IMR-90 (cell line): Measurements from ENCODE around the gene ALCAM. TPM values are rescaled to one million over a fixed set of nuclear protein-coding genes. Genes with fewer than 3 reads are reported as not detected.

Experiments
- ATAC-seq: fragments of 200-7000 bp; cut with Tn5 transposase; 2 replicates; pipeline ENCODE4 v1.9.1; 2020; ENCODE audit warnings: low read depth, mild to moderate bottlenecking, moderate library complexity
- BruUV-seq: library from RNA; stranded (reverse); fragments of 400-500 nt; replicated peaks from 2 replicates; lab custom pipeline; 2021; lab: Mats Ljungman, UMichigan
- CTCF ChIA-PET: fragments of 300-600 bp; formaldehyde crosslinking; extraction: SDS; loops from one replicate; lab custom pipeline; 2021; ENCODE audit warnings: antibody characterized with exemption; lab: Yijun Ruan, JAX
- POLR2A ChIA-PET: fragments of 300-600 bp; sonication (Branson Sonifier 250); formaldehyde crosslinking; loops from one replicate; lab custom pipeline; 2022; ENCODE audit warnings: antibody characterized with exemption; ENCODE audit not compliant: unreplicated experiment; lab: Charles Lee
- DNase-seq: peaks from one replicate; pipeline ENCODE4 v3.0.0; 2013
- H2AFZ ChIP-seq: replicated peaks from 2 replicates; pipeline ENCODE3; 2013; ENCODE audit warnings: low read length, mild to moderate bottlenecking; ENCODE audit not compliant: poor library complexity
- H2AK5ac ChIP-seq: 2 replicates; pipeline ENCODE4 v1.6.1; 2013; ENCODE audit warnings: low read depth, low read length, inconsistent platforms
- H2AK9ac ChIP-seq: replicated peaks from 2 replicates; pipeline ENCODE3; 2013; ENCODE audit warnings: mild to moderate bottlenecking, low read depth, low read length, moderate library complexity; ENCODE audit not compliant: poor library complexity
- H2BK120ac ChIP-seq: 2 replicates; pipeline ENCODE4 v1.6.1; 2013; ENCODE audit warnings: low read depth, low read length, inconsistent platforms
- H2BK15ac ChIP-seq: 3 replicates; pipeline ENCODE4 v1.6.1; 2013; ENCODE audit warnings: low read depth, low read length, inconsistent platforms
- H2BK20ac ChIP-seq: 2 replicates; pipeline ENCODE4 v1.6.1; 2013; ENCODE audit warnings: low read depth, mild to moderate bottlenecking, inconsistent platforms, low read length, moderate library complexity
- H2BK5ac ChIP-seq: 2 replicates; pipeline ENCODE4 v1.6.1; 2013; ENCODE audit warnings: mild to moderate bottlenecking, low read depth, low read length, inconsistent platforms; ENCODE audit not compliant: poor library complexity, severe bottlenecking
- H3K14ac ChIP-seq: replicated peaks from 2 replicates; pipeline ENCODE4 v1.6.1; 2013; ENCODE audit warnings: low read depth, low read length, inconsistent platforms
- H3K18ac ChIP-seq: 2 replicates; pipeline ENCODE4 v1.6.1; 2013; ENCODE audit warnings: low read depth, low read length, control low read depth
- H3K23ac ChIP-seq: 2 replicates; pipeline ENCODE4 v1.6.1; 2013; ENCODE audit warnings: low read depth, low read length, inconsistent platforms
- H3K27ac ChIP-seq: 2 replicates; pipeline ENCODE4 v1.5.1; 2013; ENCODE audit warnings: mild to moderate bottlenecking, control low read depth, low read length; ENCODE audit not compliant: insufficient read depth
- H3K27me3 ChIP-seq: 2 replicates; pipeline ENCODE4 v1.6.1; 2013; ENCODE audit warnings: low read length; ENCODE audit not compliant: control insufficient read depth, insufficient read depth
- H3K36me3 ChIP-seq: 2 replicates; pipeline ENCODE4 v1.6.1; 2013; ENCODE audit warnings: low read length, mixed read lengths; ENCODE audit not compliant: control insufficient read depth, insufficient read depth
- H3K4ac ChIP-seq: 2 replicates; pipeline ENCODE4 v1.6.1; 2013; ENCODE audit warnings: low read depth, low read length, inconsistent platforms
- H3K4me1 ChIP-seq: 2 replicates; pipeline ENCODE4 v1.6.1; 2013; ENCODE audit warnings: low read length, mixed read lengths; ENCODE audit not compliant: control insufficient read depth, insufficient read depth
- H3K4me2 ChIP-seq: 2 replicates; pipeline ENCODE4 v1.6.1; 2013; ENCODE audit warnings: low read depth, mild to moderate bottlenecking, control low read depth, low read length, moderate library complexity
- H3K4me3 ChIP-seq: 2 replicates; pipeline ENCODE4 v1.5.1; 2013; ENCODE audit warnings: low read depth, mild to moderate bottlenecking, control low read depth, low read length, moderate library complexity; ENCODE audit not compliant: insufficient read depth
- H3K56ac ChIP-seq: 2 replicates; pipeline ENCODE4 v1.6.1; 2013; ENCODE audit warnings: low read length, inconsistent platforms; ENCODE audit not compliant: insufficient read depth; ENCODE audit errors: extremely low read depth
- H3K79me1 ChIP-seq, 2 experiments: 2 replicates each; pipeline ENCODE4 v1.6.1; 2013; ENCODE audit warnings: low read length in 2 of 2, inconsistent platforms in 1 of 2, low read depth in 1 of 2
- H3K9ac ChIP-seq: 2 replicates; pipeline ENCODE4 v1.6.1; 2013; ENCODE audit warnings: low read depth, low read length, control low read depth
- H3K9me1 ChIP-seq: 2 replicates; pipeline ENCODE4 v1.6.1; 2013; ENCODE audit warnings: low read length, inconsistent platforms; ENCODE audit not compliant: insufficient read depth
- H3K9me3 ChIP-seq: 2 replicates; pipeline ENCODE4 v1.6.1; 2013; ENCODE audit warnings: low read length; ENCODE audit not compliant: control insufficient read depth, insufficient read depth
- H4K20me1 ChIP-seq: 2 replicates; pipeline ENCODE4 v1.6.1; 2013; ENCODE audit warnings: low read length, inconsistent platforms; ENCODE audit not compliant: insufficient read depth
- H4K5ac ChIP-seq: 2 replicates; pipeline ENCODE4 v1.6.1; 2013; ENCODE audit warnings: mild to moderate bottlenecking, low read depth, low read length, control low read depth
- H4K8ac ChIP-seq, 2 experiments: 2 replicates each; pipeline ENCODE4 v1.6.1; 2013; ENCODE audit warnings: low read depth in 2 of 2, low read length in 2 of 2, control low read depth in 1 of 2, inconsistent platforms in 1 of 2
- H4K91ac ChIP-seq: 2 replicates; pipeline ENCODE4 v1.6.1; 2013; ENCODE audit warnings: low read depth, low read length, inconsistent platforms; ENCODE audit not compliant: insufficient read depth
- BHLHE40 ChIP-seq: fragments of 150-350 bp; IDR thresholded peaks from 2 replicates; pipeline ENCODE4 v1.6.1; 2016; ENCODE audit warnings: mild to moderate bottlenecking, low read depth, low read length
- CEBPB ChIP-seq: IDR thresholded peaks from 2 replicates; pipeline ENCODE4 v1.6.1; 2012; ENCODE audit warnings: low read depth, low read length, improper control_type of control experiment
- CHD1 ChIP-seq: IDR thresholded peaks from 2 replicates; pipeline ENCODE4 v1.6.1; 2012; ENCODE audit warnings: low read depth, low read length, improper control_type of control experiment
- CTCF ChIP-seq: conservative IDR thresholded peaks from 2 replicates; pipeline ENCODE4 v1.5.1; 2012; ENCODE audit warnings: mild to moderate bottlenecking, low read depth, low read length, improper control_type of control experiment
- MAFK ChIP-seq: IDR thresholded peaks from 2 replicates; pipeline ENCODE4 v1.6.1; 2012; ENCODE audit warnings: low read depth, low read length, improper control_type of control experiment
- MAZ ChIP-seq: IDR thresholded peaks from 2 replicates; pipeline ENCODE4 v1.6.1; 2012; ENCODE audit warnings: low read depth, mild to moderate bottlenecking, low read length, improper control_type of control experiment, moderate library complexity, borderline replicate concordance
- NFE2L2 ChIP-seq: fragments of 150-350 bp; IDR thresholded peaks from 2 replicates; pipeline ENCODE4 v1.6.1; 2016; ENCODE audit warnings: low read depth, mild to moderate bottlenecking, low read length
- RAD21 ChIP-seq: IDR thresholded peaks from 2 replicates; pipeline ENCODE4 v1.6.1; 2012; ENCODE audit warnings: low read length, improper control_type of control experiment
- RCOR1 ChIP-seq: IDR thresholded peaks from 2 replicates; pipeline ENCODE4 v1.6.1; 2012; ENCODE audit warnings: mild to moderate bottlenecking, low read length, improper control_type of control experiment; ENCODE audit not compliant: insufficient replicate concordance
- RFX5 ChIP-seq: IDR thresholded peaks from 2 replicates; pipeline ENCODE4 v1.8.0; 2012; ENCODE audit warnings: low read depth, mild to moderate bottlenecking, low read length, moderate library complexity
- WGBS, 2 experiments: methylation state at CpG; one replicate each; pipeline versions ENCODE4 v1.1.5 to v1.1.7; 2013; ENCODE audit warnings: missing lambda C conversion rate in 2 of 2; ENCODE audit not compliant: insufficient read length in 1 of 2; ENCODE audit errors: extremely low coverage in 2 of 2; 5-methylcytosine and 5-hydroxymethylcytosine counted together
- dilution Hi-C: fragments of 300-500 bp; cut with HindIII; formaldehyde crosslinking; loops from one replicate; pipeline ENCODE4 v1.14.3; 2018; ENCODE audit warnings: low sequenced_read_pairs; ENCODE audit not compliant: unreplicated experiment
- in situ Hi-C: fragments of 300-500 bp; cut with MboI; formaldehyde crosslinking; loops from 3 replicates; pipeline ENCODE4 v1.14.3; 2019; ENCODE audit warnings: low sequenced_read_pairs, inconsistent platforms, mixed read lengths
- intact Hi-C: fragments of 100-400 bp; cut with micrococcal nuclease; formaldehyde crosslinking; loops from 2 replicates; pipeline ENCODE4 v1.10.0; 2022
- polyA plus RNA-seq, 3 experiments: library from polyadenylated mRNA; depleted of rRNA; stranded (reverse); fragments of >200 nt; gene quantifications; 2 replicates each; pipeline ENCODE4 v1.2.3, GENCODE V29; 2012; ENCODE audit warnings: low replicate concordance in 1 of 3
- total RNA-seq: library from RNA; depleted of rRNA; stranded (reverse); fragments of >200 nt; gene quantifications from 2 replicates; pipeline ENCODE4 v1.2.3, GENCODE V29; 2012
- TF ChIP-seq, protein P1 (sequence below): fragments of 150-350 bp; IDR thresholded peaks from 2 replicates; pipeline ENCODE4 v1.6.1; 2017; ENCODE audit warnings: mild to moderate bottlenecking, antibody characterized with exemption, low read length, low read depth
- TF ChIP-seq, protein P2 (sequence below): fragments of 150-350 bp; IDR thresholded peaks from 2 replicates; pipeline ENCODE4 v1.6.1; 2016; ENCODE audit warnings: low read depth, mild to moderate bottlenecking, low read length, moderate library complexity, borderline replicate concordance

The ALCAM gene
- total and polyA plus RNA-seq, 2 of the 4 experiments (the other 2 are of a cell fraction): 117 to 423 TPM

- Histone ChIP-seq H4K5ac (no peak overlapping the region), H3K27me3 (no peaks in the 10 kb centered on the region), H3K4ac (no peak overlapping the region), H4K8ac (no peak overlapping the region), H2BK15ac (no peak overlapping the region), H3K4me1 (no peaks in the 10 kb centered on the region), H3K18ac (no peak overlapping the region), H3K9me3 (no peaks in the 10 kb centered on the region), H2AK5ac (no peak overlapping the region), H3K9ac (no peak overlapping the region), H3K56ac (no peak overlapping the region), H2BK5ac (no peak overlapping the region), H2BK20ac (no peak overlapping the region), H3K27ac (no peak overlapping the region), H3K14ac (no peak overlapping the region), H2AK9ac (no peak overlapping the region), H4K91ac (no peak overlapping the region), H4K20me1 (no peaks in the 10 kb centered on the region), H2AFZ (no peak overlapping the region), H3K36me3 (peaks cover 4% of the 10 kb centered on the region), H3K23ac (no peak overlapping the region), H2BK120ac (no peak overlapping the region), H3K9me1 (0 out of 2 replicates have a peak, but pooled peaks cover 2% of the 10 kb centered on the region), H3K4me3 (no peak overlapping the region), H3K79me1 (no peaks in the 10 kb centered on the region; a peak in 2 of 4 replicates), H3K4me2 (no peak overlapping the region)
- in situ Hi-C loops: no loop called here
- WGBS, 2 experiments: no CpG with 5 or more reads among the region's 5 CpGs
- dilution Hi-C loops: no loop called here
- BruUV-seq: no TSS peak
- ChIA-PET CTCF (no interaction called here), POLR2A (no interaction called here)
- intact Hi-C loops: loop anchor here (10.0 kb wide), 1 partner anchor 294 kb away; the partner anchor contains the start of gene CBLB
- ATAC-seq (no peak), DNase-seq (no peak)
- TF ChIP-seq BHLHE40 (no peak), MAFK (no peak), MAZ (no peak), RFX5 (no peak), NFE2L2 (no peak), CEBPB (no peak), RCOR1 (no peak), CTCF (no peak), CHD1 (no peak), RAD21 (no peak)
- TF ChIP-seq, protein P1, sequence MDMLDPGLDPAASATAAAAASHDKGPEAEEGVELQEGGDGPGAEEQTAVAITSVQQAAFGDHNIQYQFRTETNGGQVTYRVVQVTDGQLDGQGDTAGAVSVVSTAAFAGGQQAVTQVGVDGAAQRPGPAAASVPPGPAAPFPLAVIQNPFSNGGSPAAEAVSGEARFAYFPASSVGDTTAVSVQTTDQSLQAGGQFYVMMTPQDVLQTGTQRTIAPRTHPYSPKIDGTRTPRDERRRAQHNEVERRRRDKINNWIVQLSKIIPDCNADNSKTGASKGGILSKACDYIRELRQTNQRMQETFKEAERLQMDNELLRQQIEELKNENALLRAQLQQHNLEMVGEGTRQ: no peak
- TF ChIP-seq, protein P2, sequence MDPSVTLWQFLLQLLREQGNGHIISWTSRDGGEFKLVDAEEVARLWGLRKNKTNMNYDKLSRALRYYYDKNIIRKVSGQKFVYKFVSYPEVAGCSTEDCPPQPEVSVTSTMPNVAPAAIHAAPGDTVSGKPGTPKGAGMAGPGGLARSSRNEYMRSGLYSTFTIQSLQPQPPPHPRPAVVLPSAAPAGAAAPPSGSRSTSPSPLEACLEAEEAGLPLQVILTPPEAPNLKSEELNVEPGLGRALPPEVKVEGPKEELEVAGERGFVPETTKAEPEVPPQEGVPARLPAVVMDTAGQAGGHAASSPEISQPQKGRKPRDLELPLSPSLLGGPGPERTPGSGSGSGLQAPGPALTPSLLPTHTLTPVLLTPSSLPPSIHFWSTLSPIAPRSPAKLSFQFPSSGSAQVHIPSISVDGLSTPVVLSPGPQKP: no peak
Measured at GRCh38 chr3:105571005-105571404, 204.3 kb downstream of the ALCAM start.
